Measurements from ENCODE around the gene DPM3. TPM values are rescaled to one million over a fixed set of nuclear protein-coding genes. Genes with fewer than 3 reads are reported as not detected.

DPM3 gene
- total RNA-seq, 4 donors from 2014 or later = 33.5 to 89.2 (median 65.0) TPM

GRCh38 chr1:155177192-155177917, 37.0 kb upstream of the DPM3 start:
- H3K9me3 ChIP-seq = no peaks in the 10 kb centered on the region
- peaks cover 0 to 21% (median 11%) of the 10 kb centered on the region in 4 donors for H3K4me1 ChIP-seq
- H3K36me3 ChIP-seq = no peaks in the 10 kb centered on the region
- no peak overlapping the region for H3K27ac ChIP-seq
- DNase-seq = peak in 2 of 3 donors; percentile 32 to 39
- peaks cover 0 to 4% of the 10 kb centered on the region in 2 donors for H3K27me3 ChIP-seq
- no peak for TF ChIP-seq CTCF (IDR thresholded peaks at IDR 0.05)
- no peak for TF ChIP-seq POLR2A (IDR thresholded peaks at IDR 0.05)
- no peak overlapping the region for H3K4me3 ChIP-seq

DNA sequence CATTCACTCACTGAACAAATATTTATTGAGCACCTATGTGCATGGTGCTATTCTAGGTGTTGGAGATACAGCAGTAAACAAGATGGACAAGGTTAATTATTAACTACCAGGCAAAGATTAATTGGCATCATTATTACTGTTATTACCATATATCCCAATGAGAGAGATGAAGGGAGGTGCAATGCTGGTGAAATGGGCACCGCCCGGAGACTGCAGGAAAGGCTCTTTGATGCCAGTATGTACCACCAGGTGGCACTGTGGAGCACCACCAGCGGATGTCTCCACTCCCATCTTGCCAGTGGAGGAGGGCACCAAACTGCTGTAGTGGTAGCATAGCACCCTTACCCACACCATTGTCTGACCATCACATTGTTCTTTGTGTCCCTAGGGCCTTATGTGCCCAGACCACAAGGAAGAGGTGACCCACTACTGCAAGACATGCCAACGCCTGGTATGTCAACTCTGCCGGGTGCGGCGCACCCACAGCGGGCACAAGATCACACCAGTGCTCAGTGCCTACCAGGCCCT, 36.3 kb upstream of the DPM3 start:
- Histone ChIP-seq H3K9me3 (no peaks in the 10 kb centered on the region), H3K4me1 (peaks cover 0 to 28% (median 11%) of the 10 kb centered on the region in 4 donors), H3K27ac (peak overlapping the region in 1 of 4 donors; percentile 9), H3K36me3 (no peaks in the 10 kb centered on the region), H3K4me3 (no peak overlapping the region), H3K27me3 (peaks cover 0 to 4% of the 10 kb centered on the region in 2 donors)
- peak; percentile 87 to 95 (median 94) for TF ChIP-seq CTCF (IDR thresholded peaks at IDR 0.05)
- no peak for TF ChIP-seq POLR2A (IDR thresholded peaks at IDR 0.05)
- DNase-seq = peak; percentile 81 to 94 (median 88)

GRCh38 chr1:155175927-155176371, 35.6 kb upstream of the DPM3 start:
- H3K27me3 ChIP-seq = peaks cover 0 to 4% of the 10 kb centered on the region in 2 donors
- H3K4me3 ChIP-seq = no peak overlapping the region
- H3K36me3 ChIP-seq = no peaks in the 10 kb centered on the region
- DNase-seq = peak in 2 of 3 donors; percentile 48 to 51
- peaks cover 0 to 28% (median 11%) of the 10 kb centered on the region in 4 donors for H3K4me1 ChIP-seq
- no peaks in the 10 kb centered on the region for H3K9me3 ChIP-seq
- peak overlapping the region in 1 of 4 donors; percentile 9 for H3K27ac ChIP-seq
- TF ChIP-seq POLR2A (IDR thresholded peaks at IDR 0.05) (no peak), CTCF (IDR thresholded peaks at IDR 0.05) (peak in 2 of 6 experiments; percentile 2 to 12)

DNA sequence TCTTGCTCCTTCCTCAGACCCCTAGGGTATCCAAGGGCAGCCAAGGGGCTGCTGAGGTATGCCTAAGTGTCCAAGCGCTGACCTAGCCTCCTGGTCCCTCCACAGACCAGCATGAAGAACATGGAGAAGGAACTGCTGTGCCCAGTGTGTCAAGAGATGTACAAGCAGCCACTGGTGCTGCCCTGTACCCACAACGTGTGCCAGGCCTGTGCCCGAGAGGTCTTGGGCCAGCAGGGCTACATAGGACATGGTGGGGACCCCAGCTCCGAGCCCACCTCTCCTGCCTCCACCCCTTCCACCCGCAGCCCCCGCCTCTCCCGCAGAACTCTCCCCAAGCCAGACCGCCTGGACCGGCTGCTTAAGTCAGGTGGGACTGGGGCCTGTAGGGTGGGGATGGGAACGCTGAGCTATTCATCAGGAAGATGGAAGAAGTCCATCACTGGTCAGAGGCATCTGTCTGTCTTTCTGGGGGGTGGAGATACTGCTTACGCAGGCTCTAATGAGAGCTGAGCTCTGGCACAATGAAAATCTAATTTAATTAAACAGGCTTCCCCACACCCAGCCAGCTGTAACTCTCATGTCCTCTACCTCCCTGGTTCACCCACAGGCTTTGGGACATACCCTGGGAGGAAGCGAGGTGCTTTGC, 35.1 kb upstream of the DPM3 start:
- H3K27me3 ChIP-seq = peaks cover 0 to 4% of the 10 kb centered on the region in 2 donors
- peak; percentile 13 to 47 (median 47) for DNase-seq
- H3K9me3 ChIP-seq = no peaks in the 10 kb centered on the region
- no peak overlapping the region for H3K4me3 ChIP-seq
- no peaks in the 10 kb centered on the region for H3K36me3 ChIP-seq
- TF ChIP-seq CTCF (IDR thresholded peaks at IDR 0.05) (no peak), POLR2A (IDR thresholded peaks at IDR 0.05) (no peak)
- peaks cover 0 to 28% (median 11%) of the 10 kb centered on the region in 4 donors for H3K4me1 ChIP-seq
- peak overlapping the region in 1 of 4 donors; percentile 87 for H3K27ac ChIP-seq

- peak; percentile 45 to 73 (median 60) for DNase-seq
- peak overlapping the region in 2 of 4 donors; percentile 87 to 91 for H3K27ac ChIP-seq
Observed at GRCh38 chr1:155174324-155175280, 34.3 kb upstream of the DPM3 start.

More at GRCh38 chr1:155174324-155175280, 34.3 kb upstream of the DPM3 start:
- Histone ChIP-seq H3K4me3 (peak overlapping the region; percentile 76 to 86 (median 83)), H3K9me3 (no peaks in the 10 kb centered on the region), H3K36me3 (peaks cover 0 to 3% (median 0%) of the 10 kb centered on the region in 3 donors), H3K27me3 (peaks cover 0 to 4% of the 10 kb centered on the region in 2 donors), H3K4me1 (peaks cover 0 to 28% (median 11%) of the 10 kb centered on the region in 4 donors)
- TF ChIP-seq CTCF (IDR thresholded peaks at IDR 0.05) = no peak
- no peak for TF ChIP-seq POLR2A (IDR thresholded peaks at IDR 0.05)
